ENCODE measurements around the gene ANKIB1.
"Not testable (repeated sequence)": the region's sequence is repeated elsewhere in the genome, so short reads cannot be mapped to it uniquely, and the experiment has no call there.

ANKIB1 gene

DNA sequence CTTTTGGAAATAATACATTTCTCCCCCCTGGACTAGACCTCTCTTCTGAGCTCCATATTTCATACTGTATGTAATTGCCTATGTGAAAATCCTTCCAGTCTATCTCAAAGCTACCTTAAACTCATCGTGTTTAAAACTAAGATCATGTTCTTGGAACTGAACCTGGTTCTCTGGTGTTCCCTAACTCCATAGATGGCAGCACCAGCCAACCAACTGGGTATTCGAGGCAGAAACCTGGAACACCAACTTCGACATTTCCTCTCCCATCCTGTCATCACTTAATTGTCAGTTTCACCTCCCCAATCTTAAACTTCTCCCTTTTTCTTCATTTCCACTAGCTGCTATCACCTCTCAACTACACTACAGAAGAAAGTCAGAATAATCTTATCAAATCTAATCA, 87.0 kb downstream of the ANKIB1 start:
- DNase-seq (ENCODE audit: low spot score) = no peak

DNA sequence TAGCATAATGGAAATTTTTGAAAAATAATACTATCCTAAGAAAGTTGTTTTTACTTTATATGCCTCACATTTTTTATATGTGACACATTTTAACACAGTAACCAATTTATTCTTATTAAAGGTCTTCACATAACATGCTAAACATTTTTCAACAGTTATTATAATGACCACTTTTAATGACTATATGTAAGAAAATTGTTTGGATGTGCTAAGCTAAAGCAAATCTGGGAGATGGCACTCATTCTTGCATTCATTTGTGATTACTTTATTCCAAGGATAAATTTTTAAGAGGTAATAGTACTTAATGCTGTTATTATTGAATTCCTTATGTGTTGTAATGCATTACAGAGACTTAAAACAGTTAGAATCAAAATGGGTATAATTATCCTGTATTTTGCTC, 88.1 kb downstream of the ANKIB1 start:
- no peak for DNase-seq (ENCODE audit: low spot score)

DNA sequence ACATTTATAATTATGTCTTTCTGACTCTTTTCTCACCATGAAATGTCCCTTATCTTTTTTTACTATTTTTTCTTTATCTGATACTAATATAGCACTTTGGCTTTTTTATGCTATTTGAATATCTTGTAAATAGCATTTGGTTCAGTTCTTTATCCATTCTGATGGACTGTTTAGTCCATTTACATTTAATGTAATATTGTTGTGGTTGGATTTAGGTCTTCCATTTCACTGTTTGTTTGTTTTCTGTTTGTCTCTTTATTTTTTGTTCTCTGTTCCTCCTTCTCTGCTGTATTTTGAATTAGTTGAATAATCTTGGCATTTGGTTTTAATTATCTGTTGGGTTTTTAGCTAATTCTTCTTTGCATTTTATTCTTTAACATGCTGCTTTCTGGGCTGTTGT, 89.8 kb downstream of the ANKIB1 start:
- DNase-seq (ENCODE audit: low spot score) = no peak

DNA sequence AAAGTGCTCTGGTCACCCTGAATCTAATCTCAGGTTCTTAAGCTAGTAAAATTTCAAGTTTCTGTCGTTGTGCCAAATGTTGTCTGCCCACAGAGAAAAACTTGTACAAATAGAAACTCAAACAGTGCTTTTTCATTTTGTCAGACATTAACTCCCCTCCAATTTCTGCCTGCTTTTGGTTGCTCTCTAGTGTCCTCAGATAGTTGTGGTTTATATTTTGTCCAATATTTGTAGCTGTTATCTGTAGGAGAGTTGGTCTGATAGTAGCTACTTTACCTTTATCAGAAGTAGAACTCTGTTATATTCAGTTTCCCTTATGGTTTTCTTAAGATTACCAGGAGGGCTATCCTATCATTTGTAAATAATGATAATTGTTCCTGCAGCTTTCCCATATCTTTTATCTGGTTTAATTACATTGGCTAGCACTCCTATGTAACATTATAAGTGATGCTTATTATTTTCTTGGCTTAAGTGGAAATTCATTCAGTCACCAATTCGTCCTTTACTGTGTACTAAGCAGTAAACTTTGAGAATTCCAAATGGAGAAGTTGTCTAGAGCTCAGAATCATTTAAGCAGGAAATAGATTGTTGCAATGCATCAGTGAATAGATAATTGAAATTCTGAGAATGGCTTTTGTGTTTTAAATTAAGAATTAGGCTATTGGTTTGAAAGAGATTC, 91.0 kb downstream of the ANKIB1 start:
- DNase-seq (ENCODE audit: low spot score) = no peak

DNA sequence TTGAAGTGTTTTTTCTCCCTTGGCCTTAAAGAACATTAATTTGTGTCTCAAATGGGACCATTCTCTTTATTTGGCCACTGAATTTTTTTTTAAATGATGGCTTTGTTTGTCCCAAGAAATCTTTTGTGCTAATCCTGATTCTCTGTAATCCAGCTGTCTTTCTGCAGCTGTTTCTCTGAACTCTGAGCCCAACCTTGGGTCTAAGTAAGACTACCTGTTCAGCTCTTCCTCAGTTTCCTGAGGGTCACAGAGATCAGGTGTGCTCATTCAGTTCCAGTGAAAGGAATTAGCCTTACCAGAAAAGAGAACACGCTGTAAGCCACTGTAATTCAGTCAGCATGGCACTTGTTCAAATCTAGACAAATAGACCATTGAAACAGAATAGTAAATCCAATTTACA, 94.2 kb downstream of the ANKIB1 start:
- no peak for DNase-seq (ENCODE audit: low spot score)

DNA sequence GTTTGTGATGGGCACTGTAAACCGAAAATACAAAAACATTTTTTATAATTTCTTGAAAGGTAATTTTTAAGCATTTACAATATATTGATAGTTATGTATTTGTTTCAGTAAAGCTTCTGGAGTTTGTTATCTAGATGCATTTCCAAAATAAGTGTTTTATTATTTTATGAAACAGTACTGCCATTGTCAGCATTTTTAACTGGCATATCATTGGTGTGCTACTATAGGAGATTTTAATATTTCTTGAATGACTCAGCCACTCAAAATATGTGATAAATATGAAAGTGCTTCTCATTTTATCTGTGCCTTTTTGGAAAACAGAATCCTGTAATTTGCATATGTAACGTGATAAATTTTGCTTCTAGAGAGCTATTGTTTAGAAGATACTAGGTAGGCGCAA, 97.9 kb downstream of the ANKIB1 start:
- no peak for DNase-seq (ENCODE audit: low spot score)

DNA sequence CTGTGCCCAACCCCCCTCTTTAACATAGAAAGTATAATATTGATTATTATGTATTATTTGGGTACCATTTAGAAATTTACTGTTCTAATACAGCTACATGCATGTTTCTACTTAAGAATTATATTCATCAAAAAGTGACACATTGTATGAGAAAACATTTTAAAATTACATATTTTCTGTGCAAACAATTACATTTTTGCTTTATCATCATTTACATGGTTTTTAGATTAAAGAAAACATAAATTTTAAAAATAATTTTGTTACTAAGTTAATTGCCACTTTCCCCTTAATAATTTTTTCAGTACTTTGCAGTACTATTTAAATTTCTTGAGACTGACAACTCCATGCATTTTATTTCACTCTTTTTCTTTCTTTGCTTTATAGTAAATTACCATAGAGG, 106.2 kb downstream of the ANKIB1 start:
- no peak for DNase-seq (ENCODE audit: low spot score)

DNA sequence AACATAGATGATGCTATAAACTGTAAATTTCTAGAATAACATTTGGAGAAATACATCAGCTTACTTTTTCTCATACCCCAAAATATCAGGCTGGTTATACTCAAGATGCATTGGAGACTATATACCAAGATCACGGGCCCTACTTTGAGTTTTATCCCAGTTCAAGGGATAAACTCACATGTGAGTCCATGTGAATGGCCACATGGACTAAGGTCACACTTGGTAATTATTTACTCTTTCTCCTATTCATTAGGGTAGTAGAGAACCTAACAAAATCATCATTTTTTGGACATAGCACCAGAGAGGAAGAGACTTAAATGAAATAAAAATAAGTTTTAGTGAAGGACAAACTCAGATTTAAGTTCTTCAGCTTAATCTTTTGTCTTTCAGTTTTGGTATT, 108.4 kb downstream of the ANKIB1 start:
- no peak for DNase-seq (ENCODE audit: low spot score)

DNA sequence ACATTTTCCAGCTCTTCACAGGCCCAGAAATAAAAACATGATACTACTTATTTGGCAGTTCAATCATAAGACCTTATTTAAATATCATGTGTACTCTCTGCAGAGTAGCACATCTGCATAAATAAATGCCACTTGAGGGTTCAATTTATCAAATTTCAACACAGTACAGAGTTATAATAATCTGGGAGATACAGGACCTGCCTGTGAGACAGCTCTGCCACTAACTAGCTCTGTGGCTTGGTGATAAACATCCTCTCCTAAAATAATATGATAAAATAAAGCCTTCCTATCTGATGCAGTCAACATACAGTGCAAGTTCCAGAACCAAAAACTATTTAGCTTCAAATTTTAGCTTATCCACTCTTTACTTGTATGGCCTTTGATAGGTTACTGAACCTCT, 110.6 kb downstream of the ANKIB1 start:
- DNase-seq (ENCODE audit: low spot score) = no peak

DNA sequence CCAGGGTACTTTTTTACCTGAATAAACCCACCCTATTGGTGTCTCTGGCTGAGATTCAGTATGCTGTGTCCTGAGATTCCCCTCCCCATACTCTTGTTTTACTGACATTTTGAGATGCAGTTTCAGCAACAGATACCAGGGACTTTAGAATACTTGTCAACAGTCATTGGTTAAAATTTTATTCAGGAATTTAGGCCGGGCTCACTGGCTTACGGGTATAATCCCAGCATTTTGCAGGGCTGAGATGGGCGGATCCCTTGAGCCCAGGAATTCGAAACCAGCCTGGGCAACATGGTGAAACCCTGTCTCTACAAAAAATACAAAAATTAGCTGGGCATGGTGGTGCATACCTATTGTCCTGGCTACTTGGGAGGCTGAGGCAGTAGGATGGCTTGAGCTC, 111.5 kb downstream of the ANKIB1 start:
- DNase-seq (ENCODE audit: low spot score) = no peak

DNA sequence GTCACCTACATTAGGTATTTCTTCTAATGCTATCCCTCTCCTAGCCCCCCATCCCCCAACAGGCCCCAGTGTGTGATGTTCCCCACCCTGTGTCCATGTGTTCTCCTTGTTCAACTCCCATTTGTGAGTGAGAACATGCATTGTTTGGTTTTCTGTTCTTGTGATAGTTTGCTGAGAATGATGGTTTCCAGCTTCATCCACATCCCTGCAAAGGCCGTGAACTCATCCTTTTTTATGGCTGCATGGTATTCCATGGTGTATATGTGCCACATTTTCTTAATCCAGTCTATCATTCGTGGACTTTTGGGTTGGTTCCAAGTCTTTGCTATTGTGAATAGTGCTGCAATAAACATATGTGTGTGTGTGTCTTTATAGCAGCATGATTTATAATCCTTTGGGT, 113.4 kb downstream of the ANKIB1 start:
- not testable (repeated sequence) for DNase-seq (ENCODE audit: low spot score)

DNA sequence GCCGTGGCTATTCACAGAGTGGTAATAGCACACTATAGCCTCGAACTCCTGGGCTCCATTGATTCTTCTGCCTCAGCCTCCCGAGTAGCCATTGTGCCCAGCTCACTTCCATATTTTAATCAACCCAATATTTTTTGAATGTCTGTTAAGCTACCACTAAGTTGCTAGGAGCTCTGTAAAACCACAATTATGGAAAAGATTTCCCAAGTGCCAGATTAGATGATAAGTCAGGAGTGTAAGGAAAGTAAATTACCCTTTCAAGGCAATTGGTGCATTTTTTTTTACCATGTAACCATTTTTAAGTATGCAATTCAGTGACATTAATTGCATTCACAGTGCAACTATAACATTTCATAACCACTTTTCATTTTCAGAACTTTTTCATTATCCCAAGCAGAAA, 114.0 kb downstream of the ANKIB1 start:
- no peak for DNase-seq (ENCODE audit: low spot score)

DNA sequence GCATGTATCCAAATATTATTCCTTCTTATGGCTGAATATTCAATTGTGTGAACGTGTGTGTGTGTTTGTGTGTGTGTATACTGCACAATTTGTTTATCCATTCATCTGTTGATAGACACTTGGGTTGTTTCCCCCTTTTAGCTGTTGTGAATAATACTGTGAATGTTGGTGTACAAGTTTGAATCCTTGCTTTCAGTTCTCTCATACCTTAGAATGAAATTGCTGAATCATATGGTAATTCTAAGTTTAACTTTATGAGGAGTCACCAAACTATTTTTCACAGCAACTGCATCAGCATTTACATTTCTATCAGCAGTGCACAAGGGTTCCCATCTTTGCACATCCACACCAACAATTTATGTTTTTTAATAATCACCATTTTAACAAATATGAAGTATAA, 114.6 kb downstream of the ANKIB1 start:
- DNase-seq (ENCODE audit: low spot score) = no peak

DNA sequence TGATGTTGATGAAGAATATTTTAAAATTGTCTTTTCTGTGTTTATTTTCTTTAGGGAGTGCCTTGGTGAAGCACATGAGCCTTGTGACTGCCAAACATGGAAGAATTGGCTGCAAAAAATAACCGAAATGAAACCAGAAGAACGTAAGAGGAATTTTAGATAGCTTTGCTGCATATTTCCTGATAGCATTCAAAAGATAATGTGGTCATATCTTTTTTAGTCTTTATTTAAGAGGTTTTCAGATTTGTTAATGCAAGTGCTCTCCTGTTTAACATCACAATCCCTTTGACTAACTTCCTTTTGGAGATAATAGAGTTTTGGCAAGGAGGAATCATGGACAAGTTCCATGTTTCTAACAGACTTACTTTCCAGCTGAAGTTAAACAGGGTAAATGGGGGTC, 116.4 kb downstream of the ANKIB1 start:
- DNase-seq (ENCODE audit: low spot score) = no peak

DNA sequence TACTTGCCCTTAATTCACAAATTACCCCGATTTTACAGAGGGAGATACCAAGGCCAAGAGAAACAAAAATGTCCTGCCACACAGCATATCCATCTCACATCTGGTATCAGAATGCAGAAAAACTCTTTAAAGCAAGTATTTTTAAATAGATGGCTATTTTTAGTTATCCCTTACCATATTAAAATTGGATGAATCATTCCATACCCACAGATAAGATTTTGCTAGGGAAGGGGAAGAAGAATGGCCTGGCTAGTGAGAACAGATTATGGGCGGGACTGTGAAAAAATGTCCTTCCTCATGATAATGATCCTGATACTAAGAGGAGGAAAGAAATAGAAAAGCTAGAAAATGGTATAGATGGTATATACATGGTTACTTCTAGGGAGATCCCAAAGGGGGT, 121.0 kb downstream of the ANKIB1 start:
- no peak for DNase-seq (ENCODE audit: low spot score)

DNA sequence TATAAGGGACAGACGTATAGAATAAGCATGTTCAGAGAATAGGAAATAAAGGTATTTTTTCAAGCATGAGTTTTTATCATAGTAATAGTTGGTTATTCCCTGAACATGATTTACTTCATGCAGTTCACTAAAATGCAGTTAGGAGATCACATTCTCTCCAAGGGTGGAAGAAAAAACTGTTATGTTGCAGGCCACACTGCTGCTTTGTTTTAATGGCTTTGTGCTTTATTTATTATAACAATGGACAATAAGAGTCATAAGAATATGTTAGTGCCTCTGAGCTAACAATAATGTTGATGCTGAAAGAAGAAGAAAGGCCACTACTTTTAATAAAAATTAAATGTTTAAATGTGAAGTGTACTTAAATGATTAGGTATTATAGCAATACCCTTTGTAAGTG, 123.0 kb downstream of the ANKIB1 start:
- no peak for DNase-seq (ENCODE audit: low spot score)

DNA sequence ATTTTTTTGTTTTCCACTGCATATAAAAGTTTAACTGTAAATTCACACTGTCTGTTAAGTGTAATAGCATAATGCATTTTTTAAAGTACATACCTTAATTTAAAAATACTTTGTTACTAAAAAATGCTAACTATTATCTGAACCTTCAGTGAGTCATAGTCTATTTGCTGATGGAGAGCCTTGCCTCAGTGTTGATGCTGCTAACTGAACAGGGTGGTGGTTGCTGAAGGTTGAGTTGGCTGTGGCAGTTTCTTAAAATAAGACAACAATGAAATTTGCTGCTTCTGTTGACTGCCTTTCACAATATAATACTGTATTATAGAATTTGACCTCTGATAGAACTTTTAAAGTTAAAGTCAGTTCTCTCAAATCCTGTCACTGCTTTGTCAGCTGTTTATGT, 129.2 kb downstream of the ANKIB1 start:
- no peak for DNase-seq (ENCODE audit: low spot score)

DNA sequence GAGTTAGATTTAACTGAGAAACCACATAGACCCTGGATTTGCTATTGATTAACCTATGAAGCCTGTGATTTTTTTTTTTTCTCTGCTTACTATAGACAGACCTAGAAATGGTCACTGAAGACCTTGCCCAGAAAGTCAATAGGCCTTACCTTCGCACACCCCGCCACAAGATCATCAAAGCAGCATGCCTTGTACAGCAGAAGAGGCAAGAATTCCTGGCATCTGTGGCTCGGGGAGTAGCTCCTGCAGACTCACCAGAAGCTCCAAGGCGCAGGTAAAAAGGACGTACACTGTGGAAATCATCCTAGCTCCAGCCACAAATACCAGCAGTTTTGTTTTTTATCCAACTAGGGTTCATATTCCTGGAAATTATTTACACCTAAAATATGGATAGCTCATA, 145.3 kb downstream of the ANKIB1 start:
- DNase-seq (ENCODE audit: low spot score) = no peak

DNA sequence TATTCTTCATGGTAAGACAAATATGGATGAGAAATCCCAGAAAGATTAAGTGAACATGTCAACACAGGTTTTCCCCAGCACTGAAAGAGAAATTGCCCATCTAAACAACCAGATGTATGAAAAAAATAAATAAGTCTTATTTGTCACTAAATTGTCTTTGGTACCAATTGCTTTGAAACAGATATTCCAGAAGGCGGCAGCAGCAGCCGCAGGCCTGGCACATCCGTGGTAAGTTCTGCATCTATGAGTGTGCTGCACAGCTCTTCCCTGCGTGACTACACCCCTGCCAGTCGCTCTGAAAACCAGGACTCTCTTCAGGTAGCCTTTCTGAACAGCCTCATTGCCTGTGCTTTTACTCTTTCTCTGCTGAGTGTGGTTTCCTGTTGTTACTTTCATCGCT, 151.8 kb downstream of the ANKIB1 start:
- DNase-seq (ENCODE audit: low spot score) = no peak

DNA sequence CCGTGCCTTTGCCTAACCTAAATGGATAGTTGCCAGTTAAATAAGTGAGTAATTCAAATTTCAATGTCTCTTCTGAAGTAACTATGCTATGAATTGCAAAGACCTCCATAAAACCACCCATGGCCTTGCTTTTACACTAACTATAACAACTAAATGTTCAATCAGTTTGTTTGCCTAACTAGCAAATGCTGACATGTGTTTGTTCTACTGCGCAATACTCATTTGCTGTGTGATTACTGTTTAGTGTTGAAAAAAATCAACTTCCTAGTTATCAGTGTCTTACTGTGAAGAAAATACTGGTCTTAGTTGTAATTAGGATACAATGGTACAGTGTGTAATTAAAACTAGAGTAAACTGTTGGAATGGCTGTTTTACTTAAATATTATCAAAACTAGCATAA, 154.2 kb downstream of the ANKIB1 start:
- no peak for DNase-seq (ENCODE audit: low spot score)

DNA sequence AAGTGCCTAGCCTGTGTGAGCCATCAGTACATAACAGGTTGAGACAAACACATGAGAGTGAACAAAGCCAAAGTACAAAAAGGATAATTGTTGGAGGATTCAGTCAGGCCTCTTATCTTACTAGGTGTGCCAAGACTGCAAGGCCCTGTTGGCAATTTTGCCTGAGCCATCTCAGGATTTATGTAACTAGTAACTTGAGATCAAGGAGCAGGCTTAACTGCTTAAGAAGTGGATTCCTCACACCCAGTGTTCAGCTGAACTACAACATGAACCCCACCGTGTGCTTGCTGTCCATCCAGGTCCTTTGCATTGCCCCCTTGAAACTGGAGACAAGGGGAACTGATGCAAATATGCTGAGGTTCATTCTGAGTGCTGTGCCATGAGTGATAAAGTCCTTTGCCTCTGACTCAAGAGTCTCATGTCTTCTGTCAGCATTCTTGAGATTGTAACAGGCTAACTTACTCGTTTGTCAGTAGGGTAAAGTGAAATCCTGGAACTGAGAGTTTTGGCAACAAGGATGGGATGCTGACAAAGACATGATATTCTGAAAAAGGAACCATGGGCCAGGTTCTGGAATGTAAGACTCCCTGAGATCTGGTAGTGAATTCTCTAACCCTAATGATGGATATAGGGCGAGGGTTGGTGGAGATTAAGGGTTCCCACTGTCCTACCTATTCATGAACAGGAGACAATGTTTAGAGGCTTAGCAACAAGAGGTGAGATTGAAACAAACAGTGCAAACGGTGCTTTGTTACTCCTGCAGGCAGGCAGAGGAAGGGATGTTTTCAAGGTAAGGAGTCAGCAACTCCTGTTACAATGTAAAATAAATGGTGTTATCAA, 157.4 kb downstream of the ANKIB1 start:
- no peak for DNase-seq (ENCODE audit: low spot score)

DNA sequence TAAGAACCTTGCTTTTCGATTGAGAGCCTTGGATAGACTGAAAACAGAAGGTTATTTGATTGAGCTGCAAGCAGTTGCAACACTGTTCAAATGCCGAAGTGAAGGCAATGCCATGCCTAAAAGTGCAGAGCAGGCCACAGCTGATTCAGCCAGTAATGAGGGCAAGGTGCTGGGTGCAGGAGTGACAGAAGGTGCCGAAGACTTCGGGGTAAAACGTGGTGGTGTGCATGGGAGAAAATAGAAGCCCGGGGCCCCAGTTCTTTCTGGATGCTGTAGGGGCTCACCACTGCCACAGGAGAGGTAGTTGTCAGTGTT, 157.9 kb downstream of the ANKIB1 start:
- no peak for DNase-seq (ENCODE audit: low spot score)

DNA sequence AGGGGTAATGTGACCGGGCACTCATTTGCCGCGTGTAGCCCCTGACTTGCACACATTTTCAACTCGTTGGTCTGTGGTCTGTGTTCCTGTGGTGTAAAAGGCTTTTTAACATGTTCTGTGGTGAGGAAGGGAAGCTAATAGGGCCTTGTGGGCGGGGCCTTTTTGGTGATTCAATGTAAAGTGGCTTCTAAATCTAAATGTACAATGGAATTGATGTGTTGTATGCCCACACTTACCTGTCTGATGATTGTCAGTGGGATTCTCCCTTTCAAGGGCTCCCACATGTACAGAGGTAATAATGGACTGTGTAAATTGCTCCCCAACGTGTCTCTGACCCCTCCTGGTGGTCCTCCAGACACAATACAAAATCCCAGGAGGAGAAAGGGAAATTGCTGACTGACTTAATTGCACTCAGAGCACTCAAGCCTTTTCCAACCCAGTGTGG, 158.4 kb downstream of the ANKIB1 start:
- DNase-seq (ENCODE audit: low spot score) = no peak

DNA sequence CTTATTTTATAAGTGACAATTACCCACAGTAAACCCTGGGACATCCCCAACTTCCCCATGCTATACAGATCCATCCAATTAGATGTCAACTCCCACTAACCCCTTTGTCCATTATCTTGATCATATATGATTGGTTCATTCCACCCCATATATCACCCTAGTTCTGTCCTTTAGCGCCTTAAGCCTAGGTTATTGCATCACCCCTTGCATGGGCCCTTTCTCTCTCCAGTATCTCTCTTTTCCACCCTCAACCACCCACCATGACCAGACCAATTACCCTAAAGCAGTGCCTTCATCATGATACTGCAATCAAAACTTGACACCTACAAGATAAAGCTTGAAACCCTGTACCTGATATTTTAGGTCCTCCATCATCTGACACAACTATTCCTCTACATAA, 163.6 kb downstream of the ANKIB1 start:
- DNase-seq (ENCODE audit: low spot score) = no peak

Measured in NAMALWA (cell line).